Measurements from ENCODE around the gene UBE2H. TPM values are rescaled to one million over a fixed set of nuclear protein-coding genes. Genes with fewer than 3 reads are reported as not detected.
A peak's percentile ranks its signal among the peaks of the same experiment; 100 is the strongest.

The UBE2H gene
- polyA plus RNA-seq, 1 of the 3 experiments (the other 2 are of a cell fraction), result 129 TPM

DNA sequence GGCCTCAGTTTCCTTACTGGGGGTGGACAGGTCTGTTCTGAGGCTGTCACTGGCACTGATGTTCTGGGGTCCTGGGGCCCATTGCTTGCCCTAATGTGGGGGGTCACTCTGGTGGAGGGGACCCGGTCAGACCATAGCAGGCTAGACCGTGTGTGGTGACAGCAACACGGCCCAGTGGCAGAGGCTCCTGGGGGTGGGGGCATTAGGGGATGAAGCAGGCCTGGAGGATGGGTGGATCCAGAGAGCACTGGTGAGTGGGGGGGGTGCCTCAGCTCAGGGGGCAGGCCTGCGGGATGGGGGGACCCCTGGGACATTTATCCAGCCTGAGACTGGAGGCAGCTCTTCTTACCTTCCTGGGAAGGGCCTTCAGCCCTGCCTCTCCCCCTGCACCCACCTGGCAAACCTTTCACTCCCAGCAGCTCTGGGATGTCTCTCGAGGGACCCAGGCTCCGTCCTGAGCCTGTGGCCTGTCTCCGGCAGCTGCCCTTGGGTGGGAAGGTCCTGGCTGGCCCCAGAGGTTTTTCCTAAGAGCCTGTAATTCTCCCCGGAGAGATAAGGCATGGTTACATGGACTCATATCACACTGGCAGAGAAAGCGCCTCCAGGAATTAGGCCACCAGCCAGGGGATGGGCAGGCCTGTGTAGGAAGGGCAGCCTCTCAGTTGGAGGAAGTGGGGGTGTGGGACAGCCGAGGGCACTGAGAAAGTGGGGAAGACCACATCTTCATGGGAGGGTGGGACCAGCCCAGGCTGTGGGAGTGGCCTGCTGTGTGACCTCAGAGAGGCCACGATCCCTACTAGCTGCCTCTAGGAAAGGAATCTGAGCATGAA lies 147.7 kb downstream of the UBE2H start:
- no peaks in the 10 kb centered on the region for H3K9me3 ChIP-seq
- peaks cover 0 to 15% of the 10 kb centered on the region in 2 experiments; a peak in 1 of 4 replicates for H3K4me1 ChIP-seq (ENCODE audit: control insufficient read depth in 1 of 2, insufficient read depth in 2 of 2, low read depth in 1 of 2, low read length in 1 of 2)
- peaks cover 6% of the 10 kb centered on the region for H3F3A ChIP-seq (replicated peaks; ENCODE audit: insufficient read depth)
- H4K20me1 ChIP-seq (ENCODE audit: insufficient read depth), result no peaks in the 10 kb centered on the region
- POLR2A ChIA-PET, result interaction anchor here (1.1 kb wide), 1 partner anchor 20 kb away, joined by 3 read pairs; no protein-coding TSS in a partner anchor
- H3K4me2 ChIP-seq, result no peak overlapping the region
- H3K27ac ChIP-seq (ENCODE audit: low read depth in 2 of 2, low read length in 1 of 2), result no peak overlapping the region
- no peak overlapping the region for H3K9ac ChIP-seq
- TF ChIP-seq GATA2 (CRISPR knock-in tag; IDR thresholded peaks at IDR 0.05) (peak; percentile 75), EP300 (IDR thresholded peaks at IDR 0.05; ENCODE audit: borderline replicate concordance in 1 of 2, low read depth in 1 of 2, low read length in 1 of 2) (peak in 1 of 2 experiments; percentile 55; a peak in 2 of 4 replicates), MXI1 (IDR thresholded peaks at IDR 0.05; ENCODE audit: low read depth, low read length) (no peak), EZH2phosphoT487 (IDR thresholded peaks at IDR 0.05; ENCODE audit: borderline replicate concordance, low read depth) (no peak), RCOR1 (IDR thresholded peaks at IDR 0.05; ENCODE audit: low read length) (no peak), FOXJ3 (CRISPR knock-in tag; IDR thresholded peaks at IDR 0.05) (peak; percentile 45; the same call in 1 of the 2 replicates), RFX5 (IDR thresholded peaks at IDR 0.05; ENCODE audit: low read length) (no peak)
- CTCF ChIA-PET, result interaction anchor here (0.6 to 8.2 kb wide), 4 partner anchors 20 to 594 kb away, joined by 3 to 57 read pairs (median 4); no protein-coding TSS in a partner anchor
- H3K79me2 ChIP-seq (ENCODE audit: insufficient read depth), result no peaks in the 10 kb centered on the region
- H3K36me3 ChIP-seq (replicated peaks in 1 of 2; ENCODE audit: control insufficient read depth in 1 of 2, insufficient read depth in 2 of 2, low read length in 1 of 2), result no peaks in the 10 kb centered on the region
- no peaks in the 10 kb centered on the region for H3K27me3 ChIP-seq (ENCODE audit: insufficient read depth)
- H3K9me2 ChIP-seq, result no peaks in the 10 kb centered on the region
- no peak overlapping the region for H2AFZ ChIP-seq (ENCODE audit: low read depth)
- H3K4me3 ChIP-seq (ENCODE audit: low read depth in 2 of 2, low read length in 1 of 2), result no peak overlapping the region
- peak; percentile 85 for DNase-seq
- 72% methylated on average over 11 of the region's 11 CpGs for WGBS (ENCODE audit: low lambda C conversion rate)

DNA sequence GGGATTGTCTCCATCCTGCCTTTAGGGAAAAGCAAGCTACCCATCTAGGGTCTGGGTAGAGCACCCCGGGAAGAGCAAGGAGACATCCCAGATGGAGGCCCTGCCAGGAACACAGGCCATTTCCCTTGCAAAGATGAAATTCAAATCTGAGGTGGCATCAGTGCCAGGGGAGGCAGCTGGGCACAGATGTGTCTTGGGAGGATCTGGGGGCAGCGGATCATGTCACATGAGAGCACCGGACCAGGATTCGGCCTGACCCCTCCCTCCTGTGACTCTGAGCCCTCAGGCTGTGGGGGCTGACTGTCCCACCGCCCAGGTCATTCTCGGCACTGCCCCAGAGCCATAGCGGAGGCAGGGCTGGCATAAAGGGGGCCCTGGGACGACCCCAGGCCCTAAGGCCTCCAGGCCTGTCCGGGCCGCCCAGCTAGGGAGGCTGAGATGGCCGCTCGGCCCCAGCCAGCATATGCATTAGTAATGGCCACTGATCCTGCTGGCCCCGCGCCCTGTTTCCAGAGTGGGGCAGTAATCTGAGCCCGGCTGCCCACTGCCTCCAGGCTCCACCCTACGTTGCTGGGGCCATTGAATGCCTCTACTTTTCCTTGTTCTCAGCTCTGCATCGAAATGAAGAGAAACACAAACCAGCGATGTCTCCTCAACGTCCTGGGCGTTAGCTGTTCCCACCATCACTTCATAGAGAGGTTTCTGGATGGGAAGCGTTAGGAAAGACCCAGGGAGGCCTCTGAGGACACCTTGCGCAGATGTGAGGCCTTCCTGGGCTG lies 148.5 kb downstream of the UBE2H start:
- H2AFZ ChIP-seq (ENCODE audit: low read depth), result no peak overlapping the region
- H3K9ac ChIP-seq, result no peak overlapping the region
- DNase-seq, result peak; percentile 41
- TF ChIP-seq YY1 (IDR thresholded peaks at IDR 0.05; ENCODE audit: low read depth), result no peak
- no peak for TF ChIP-seq RAD21 (IDR thresholded peaks at IDR 0.05; ENCODE audit: low read length)
- TF ChIP-seq, protein P1, sequence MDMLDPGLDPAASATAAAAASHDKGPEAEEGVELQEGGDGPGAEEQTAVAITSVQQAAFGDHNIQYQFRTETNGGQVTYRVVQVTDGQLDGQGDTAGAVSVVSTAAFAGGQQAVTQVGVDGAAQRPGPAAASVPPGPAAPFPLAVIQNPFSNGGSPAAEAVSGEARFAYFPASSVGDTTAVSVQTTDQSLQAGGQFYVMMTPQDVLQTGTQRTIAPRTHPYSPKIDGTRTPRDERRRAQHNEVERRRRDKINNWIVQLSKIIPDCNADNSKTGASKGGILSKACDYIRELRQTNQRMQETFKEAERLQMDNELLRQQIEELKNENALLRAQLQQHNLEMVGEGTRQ (IDR thresholded peaks at IDR 0.05; ENCODE audit: borderline replicate concordance, low read depth, low read length), result no peak
- no peak overlapping the region for H3K4me2 ChIP-seq
- 94% methylated on average over 17 of the region's 22 CpGs for WGBS (ENCODE audit: low lambda C conversion rate)
- peaks cover 0 to 22% of the 10 kb centered on the region in 2 experiments; a peak in 1 of 4 replicates for H3K4me1 ChIP-seq (ENCODE audit: control insufficient read depth in 1 of 2, insufficient read depth in 2 of 2, low read depth in 1 of 2, low read length in 1 of 2)
- no peaks in the 10 kb centered on the region for H4K20me1 ChIP-seq (ENCODE audit: insufficient read depth)
- CTCF ChIA-PET, result interaction anchor here (0.8 to 8.2 kb wide), 5 partner anchors 11 to 206 kb away, joined by 3 to 57 read pairs (median 4); no protein-coding TSS in a partner anchor
- peaks cover 6% of the 10 kb centered on the region for H3F3A ChIP-seq (replicated peaks; ENCODE audit: insufficient read depth)
- H3K4me3 ChIP-seq (ENCODE audit: low read depth in 2 of 2, low read length in 1 of 2), result no peak overlapping the region
- no peaks in the 10 kb centered on the region for H3K9me2 ChIP-seq
- POLR2A ChIA-PET, result interaction anchor here (1.1 kb wide), 1 partner anchor 20 kb away, joined by 3 read pairs; no protein-coding TSS in a partner anchor
- no peaks in the 10 kb centered on the region for H3K9me3 ChIP-seq
- H3K27ac ChIP-seq (ENCODE audit: low read depth in 2 of 2, low read length in 1 of 2), result no peak overlapping the region
- no peaks in the 10 kb centered on the region for H3K36me3 ChIP-seq (replicated peaks in 1 of 2; ENCODE audit: control insufficient read depth in 1 of 2, insufficient read depth in 2 of 2, low read length in 1 of 2)
- H3K27me3 ChIP-seq (ENCODE audit: insufficient read depth), result no peaks in the 10 kb centered on the region
- H3K79me2 ChIP-seq (ENCODE audit: insufficient read depth), result no peaks in the 10 kb centered on the region

All from SK-N-SH (cell line).